ENCODE results near the gene ATXN7L1.

ATXN7L1 gene

DNA sequence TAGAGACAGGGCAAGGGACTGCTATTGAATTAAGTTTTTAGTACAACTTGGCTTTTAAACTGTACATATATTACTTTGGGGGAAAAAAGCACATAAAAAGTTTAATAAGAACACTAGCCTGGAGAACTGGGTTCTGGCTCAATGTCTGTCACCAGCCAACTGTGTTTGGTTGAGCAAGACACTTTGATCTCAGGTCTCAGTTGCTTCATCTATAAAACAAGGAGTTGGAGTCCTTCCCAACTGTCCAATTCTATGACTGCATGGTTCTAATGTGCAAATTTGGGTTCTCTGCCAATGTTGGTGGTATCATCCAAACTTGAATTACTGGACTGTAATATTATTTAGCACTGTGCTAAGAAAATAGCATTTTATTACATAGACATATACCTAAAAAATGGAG is 50.3 kb downstream of the ATXN7L1 start:
- DNase-seq = no peak

DNA sequence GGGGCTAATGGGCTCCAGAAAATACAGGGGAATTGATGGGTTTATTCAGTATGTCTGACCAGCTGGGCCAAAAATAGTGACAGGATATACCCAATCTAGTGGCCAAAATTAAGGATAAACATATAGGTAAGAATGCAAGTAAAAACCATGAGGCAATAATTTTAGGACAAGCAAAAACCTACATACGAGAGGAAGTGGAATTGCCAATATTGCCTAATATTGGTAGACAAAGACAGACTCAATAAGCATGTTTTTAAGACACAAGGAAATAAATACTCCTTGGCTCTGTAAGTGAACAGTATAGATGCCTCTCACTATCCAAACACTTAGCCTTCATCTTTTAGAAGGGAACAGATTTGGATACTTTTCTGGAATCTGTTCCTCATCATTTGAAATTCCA is 51.0 kb downstream of the ATXN7L1 start:
- no peak for DNase-seq

DNA sequence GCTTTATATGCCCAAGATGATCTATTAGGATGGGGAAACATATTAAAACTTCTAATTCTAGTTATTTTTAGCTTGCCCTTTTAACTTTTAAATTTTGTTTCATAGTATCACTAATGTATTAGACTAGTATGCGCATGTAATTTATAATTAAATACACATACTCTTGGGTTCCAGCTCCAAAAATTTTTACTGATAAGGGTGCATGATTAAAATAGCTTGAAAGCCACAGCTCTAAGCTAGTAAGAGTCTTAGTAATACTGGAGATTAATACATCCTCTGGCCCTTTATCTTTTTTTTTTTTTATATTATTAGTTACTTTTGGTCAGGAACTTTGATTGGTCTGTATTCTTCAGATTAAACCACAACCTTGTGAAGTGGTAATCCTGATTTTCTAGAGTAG is 53.6 kb downstream of the ATXN7L1 start:
- DNase-seq = no peak

DNA sequence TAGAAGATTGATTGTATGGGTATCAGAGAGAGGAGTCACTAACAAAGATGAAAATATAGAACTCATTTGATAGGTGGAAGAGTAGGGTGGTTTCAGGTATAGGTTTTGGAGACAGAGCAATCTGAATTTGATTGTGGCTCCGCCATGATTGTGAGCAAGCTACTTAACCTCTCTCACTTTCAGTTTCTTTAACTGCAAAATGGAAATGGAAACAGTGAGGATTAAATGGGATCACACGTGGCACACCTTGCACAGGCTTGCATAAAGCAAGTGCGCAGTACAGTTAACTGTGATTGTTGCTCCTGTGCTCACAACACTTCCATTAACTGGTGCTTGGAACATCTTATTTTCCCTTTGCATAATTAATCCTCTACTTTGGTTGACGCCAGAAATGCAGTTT is 54.9 kb downstream of the ATXN7L1 start:
- no peak for DNase-seq

DNA sequence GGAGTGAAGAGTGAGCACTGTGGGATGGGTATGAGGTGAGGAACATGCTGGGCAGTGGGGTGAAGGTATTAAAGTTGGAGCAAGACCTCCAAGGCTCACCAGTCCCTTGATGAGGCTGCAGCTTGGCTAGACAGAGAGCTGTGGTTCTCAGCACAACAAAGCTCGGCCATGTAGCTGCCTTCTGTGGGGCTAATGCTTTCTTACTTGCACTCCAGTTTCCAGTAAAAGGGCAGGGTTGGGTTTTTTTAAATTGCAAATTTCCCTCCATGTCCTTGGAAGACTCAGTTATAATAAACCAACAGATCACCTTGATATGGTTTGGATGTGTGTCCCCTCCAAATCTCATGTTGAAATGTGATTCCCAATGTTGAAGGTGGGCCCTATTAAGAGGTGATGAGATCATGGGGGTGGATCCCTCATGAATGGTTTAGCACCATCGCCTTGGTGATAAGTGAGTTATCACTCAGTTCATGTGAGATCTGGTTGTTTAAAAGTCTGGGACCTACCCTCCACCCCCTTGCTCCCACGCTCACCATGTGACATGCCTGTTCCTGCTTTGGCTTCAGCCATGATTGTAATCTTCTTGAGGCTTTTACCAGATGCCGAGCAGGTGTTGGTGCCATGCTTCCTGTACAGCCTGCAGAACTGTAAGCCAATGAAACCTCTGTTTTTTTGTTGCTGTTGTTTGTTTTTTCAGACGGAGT is 55.9 kb downstream of the ATXN7L1 start:
- no peak for DNase-seq

DNA sequence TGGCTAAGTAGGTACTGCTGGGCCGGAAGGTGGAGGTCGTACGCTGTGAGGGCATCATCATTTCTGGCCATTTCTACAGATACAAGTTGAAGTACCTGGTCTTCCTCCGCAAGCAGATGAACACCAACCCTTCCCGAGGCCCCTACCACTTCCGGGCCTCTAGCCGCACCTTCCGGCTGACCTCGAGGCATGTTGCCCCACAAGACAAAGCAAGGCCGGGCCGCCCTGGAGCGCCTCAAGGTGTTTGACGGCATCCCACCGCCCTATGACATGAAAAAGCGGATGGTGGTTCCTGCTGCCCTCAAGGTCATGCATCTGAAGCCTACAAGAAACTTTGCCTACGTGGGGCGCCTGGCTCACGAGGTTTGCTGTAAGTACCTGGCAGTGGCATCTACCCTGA is 56.8 kb downstream of the ATXN7L1 start:
- DNase-seq = no peak

DNA sequence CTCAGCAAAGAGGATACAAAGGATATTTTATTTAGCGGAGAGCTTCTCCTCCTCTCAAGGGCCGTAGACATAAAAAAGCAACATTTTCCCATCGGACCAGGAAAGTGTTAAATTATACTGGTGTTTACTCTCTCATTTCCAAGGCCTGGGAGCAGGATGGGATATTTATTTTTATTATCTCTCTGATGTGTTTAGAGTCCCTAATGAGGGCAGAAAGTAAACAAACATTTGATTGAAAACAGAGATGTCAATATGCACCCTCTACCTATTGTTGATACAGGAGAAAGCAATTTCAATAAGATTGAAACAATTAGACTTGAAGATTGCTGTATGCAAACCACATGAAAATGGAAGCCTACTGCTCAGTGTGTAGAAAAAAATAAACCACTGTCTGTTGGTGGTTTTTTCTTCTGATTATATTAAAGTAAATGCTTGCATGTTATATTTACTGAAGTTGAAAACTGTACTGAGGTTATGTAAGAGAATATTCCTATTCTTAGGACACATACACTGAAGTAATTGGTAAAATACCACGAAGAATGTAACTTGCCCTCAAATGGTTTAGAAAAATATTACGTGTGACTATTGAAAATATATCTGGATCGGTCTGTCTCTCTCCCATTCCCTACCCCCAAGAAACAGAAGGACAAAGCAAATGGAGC is 59.3 kb downstream of the ATXN7L1 start:
- no peak for DNase-seq

DNA sequence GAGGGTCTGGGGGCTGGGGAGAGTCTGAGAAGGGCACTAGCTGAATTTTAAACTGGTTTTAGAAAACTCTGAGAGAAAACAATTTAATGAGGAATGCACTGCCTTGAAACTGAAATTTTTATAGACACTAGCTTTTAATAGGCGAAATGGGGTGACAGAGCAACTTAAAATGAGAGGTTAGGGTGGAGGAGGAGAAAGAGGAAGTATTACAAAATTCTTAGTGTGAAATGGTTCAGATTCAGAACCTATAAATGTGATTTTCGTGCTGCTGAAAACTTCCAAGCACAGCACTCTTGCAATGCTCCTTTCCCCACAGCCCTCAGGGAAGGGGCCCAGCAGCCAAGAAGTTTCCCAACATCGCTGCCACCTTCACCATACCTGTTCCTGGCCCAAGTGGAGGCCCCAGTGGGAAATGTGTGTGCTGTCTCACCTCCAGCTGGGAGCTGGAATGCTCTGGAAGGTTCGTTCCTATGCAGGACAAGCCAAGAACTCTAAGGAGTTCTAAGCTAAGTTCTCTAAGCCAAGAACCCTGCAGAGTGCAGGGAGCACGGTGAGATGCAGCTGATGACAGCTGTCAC is 60.0 kb downstream of the ATXN7L1 start:
- no peak for DNase-seq

DNA sequence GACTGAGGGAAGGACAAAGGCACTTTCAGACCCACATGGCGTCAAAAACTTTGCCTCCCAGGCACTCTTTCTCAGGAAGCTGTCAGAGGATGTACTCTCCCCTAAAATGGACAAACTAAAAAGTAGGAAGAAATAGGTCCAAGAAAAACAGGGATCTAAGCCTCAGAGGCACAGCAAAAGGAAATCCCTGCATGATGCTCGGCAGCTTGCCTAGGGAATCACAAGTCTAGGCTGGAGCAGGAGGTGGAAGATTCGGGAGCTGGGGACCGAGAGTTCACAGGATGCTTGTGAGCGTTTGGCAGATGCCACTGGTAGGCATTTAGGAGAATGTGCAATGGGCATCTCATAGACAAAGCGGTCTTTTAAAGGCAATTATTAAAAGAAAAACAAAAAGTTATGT is 60.8 kb downstream of the ATXN7L1 start:
- no peak for DNase-seq

DNA sequence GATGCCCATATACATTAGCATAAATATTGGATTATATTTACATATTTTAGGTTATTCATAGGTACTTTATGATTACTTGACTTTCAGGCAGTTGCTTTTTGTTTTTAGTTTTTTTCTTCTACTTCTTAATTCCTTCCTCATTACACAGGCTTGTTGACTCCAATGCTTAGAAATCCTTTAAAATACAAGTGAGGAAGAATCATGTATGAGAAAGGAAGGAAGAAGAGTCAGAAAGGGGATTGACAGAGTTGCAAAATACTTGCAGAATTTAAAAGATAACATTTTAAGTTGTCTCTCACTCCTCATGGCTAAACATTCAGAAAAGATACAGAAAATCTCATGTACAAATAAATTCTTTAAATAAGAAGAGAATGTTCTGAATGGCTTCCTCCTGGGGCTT is 61.9 kb downstream of the ATXN7L1 start:
- DNase-seq = no peak

DNA sequence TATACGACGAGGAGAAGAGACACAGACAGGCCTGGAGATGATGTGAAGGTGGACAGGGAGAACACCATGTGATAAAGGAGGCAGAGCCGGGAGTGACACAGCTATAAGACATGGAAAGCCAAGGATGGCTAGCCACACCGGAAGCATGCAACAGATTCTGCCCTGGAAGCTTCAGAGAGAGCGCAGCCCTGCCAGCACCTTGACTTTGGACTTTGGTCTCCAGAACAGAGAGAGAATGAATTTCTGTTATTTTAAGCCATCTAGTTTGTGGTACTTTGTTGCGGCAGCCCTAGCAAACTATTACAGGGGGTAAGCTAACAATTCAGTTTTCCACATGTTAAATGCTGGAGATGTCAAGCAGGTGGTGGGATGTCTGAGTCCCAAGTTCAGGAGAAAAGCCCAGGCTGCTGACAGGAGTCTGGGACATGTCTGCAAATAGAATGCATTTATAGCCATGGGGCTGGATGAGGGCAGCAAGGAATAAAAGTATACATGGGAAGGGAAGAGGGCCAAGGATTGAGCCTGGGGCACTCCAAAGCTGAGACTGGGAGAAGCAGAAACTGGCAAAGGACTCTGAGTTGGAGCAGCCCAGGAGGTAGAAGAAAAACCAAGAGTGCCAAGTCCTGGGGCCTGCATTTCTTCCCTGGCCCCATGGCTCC is 65.1 kb downstream of the ATXN7L1 start:
- no peak for DNase-seq

DNA sequence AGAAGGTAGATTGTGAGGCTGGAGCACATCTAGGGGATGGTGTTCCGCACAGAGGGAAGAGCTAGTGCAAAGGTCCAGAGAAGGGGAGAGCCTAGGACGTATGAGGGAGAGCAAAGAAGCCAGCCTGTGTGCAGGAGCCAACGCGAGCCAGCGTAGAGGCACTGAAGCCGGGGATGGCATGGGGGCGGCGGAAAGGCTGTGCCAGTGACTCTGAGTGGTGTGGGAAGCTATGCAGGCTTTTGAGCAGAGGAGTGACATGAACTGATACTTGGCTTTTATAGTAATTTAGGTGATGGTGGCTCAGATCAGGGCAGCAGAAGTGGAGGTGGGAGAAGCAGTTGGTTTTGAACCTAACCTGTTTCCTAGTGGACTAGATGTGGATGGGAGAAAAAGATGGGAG is 65.8 kb downstream of the ATXN7L1 start:
- peak; percentile 39 for DNase-seq

DNA sequence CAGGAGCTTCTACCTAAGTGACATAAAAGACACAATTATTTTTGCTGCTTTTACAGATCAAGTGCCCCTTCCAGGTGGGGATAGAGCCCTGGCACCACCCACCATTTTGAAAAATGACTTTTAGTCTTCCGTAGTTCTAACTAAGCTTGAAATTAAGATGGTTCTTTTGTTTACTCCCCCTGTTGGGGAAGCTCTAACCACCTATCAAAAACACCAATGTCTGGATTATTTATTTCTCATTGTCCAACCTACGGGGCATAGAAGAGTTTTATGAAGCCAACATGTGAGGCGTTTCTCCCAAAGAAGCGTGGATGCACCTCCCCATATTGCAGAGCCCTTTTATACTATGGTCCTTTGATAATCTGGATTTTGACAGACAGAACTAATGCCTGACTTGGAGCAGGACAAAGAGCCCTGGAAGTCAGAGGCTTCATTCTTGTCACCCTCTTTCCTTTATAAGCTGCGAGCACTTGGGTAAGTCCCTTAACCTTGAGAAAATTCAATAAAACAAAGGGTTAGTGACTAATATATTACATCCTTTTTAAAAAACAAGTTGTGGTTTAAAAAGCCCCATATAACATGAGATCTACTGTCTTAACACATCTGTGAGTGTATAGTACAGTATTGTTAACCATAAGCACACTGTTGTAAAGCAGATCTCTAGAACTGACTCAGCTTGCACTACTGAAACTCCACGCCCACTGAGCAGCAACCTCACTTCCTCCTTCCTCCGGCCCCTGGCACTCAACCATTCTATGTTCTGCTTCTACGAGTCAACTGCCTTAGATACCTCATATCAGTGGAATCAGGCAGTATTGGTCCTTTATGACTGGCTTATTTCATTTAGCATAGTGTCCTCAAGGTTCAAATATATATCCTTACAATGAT is 67.5 kb downstream of the ATXN7L1 start:
- DNase-seq = peak; percentile 86

DNA sequence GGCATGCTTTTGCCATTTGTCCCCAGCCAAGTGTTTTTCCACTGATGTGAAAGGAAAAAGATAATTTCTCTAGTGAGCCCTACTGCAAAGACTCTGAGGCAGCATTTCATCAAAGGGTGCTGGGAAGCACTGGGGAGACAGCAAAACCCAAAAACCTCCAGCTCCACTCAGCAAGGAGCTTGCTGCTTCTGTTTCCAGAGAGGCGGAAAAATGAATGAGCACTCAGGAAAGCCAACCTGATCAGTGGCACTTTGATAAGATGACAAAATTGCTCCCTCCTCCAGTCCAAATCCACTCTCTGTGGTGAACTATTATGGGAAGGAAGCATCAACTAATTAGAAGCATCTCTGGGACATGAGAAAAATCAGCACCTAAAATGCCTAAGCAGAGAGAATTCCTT is 68.2 kb downstream of the ATXN7L1 start:
- no peak for DNase-seq

DNA sequence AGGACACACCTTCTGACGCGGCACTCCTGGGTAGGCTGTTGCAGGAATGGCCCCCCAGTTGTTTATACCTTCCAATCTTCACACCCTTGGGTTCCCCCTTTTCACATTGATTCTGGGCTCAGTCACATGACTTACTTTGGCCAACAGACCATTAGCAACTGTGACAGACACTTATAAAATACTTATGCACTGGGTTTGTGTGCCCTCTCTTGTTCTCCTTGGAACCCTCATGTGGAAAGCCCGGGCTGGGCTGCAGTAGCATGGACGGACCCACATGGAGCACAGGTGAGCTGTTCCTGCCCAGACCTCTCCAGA is 69.0 kb downstream of the ATXN7L1 start:
- DNase-seq = no peak

DNA sequence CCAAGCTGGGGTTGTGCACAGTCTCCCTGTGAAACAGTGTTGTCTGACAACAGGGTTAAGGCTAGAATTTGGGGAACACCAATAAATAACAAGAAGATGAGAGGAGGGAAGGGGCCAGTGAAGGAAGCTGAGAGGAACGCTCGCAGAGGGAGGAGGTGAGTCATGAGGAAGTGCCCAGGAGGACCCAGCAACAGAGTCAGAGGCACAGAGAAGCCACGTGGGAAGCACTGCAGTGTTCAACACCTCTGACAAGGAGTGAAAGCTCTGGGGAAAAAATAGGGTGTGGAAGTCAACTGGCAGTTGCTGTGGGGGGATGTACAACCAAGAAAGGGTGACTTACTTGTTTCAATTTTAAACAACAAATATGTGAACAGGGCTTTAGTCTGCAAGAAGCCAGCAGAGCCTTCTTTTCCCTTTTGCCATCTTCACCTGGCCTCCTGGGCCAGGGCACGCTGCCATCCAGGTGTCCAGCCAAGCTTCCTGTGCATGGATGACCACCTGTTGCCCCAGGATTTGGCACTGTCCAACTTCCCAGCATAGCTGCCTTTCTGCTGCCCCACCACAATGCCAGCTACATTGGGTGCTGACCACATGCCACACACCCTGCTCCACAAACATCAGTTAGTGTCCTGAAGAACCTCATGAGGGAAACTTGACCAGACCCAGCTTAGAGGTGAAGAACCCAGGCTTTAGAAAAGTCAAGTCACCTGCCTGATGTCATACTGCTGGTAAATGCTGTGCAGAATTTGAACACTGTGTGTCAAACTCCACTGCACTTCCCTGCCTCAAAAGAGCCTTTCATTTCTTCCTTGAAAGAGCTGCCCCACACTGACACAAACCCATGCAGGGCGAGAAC is 69.6 kb downstream of the ATXN7L1 start:
- DNase-seq = peak; percentile 71

DNA sequence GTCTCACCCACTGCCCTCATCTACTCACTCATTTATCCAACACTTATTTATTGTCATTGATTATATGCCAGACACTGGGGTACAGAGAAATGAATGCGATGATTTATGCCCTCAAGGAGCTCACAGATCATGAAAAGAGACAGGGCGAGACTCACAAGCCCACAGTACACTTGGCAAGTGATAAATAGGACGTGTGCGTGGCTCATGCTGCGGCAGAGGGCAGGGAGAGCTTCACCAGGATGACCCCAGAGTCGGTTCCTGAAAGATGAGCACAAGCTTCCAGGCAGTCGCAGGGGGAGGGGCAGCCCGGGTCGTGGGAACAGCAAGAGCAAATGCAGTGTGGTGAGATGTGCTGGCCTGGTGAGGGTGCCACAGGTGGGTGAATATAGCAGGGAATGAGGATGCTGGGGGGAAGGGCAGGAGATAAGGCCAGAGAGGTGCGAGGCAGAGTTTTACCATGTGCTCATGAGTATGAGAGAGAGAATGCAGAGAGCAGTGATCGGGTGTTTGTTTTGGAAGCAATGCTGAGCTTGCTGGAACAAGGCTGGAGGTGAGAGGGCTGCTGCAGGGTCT is 70.9 kb downstream of the ATXN7L1 start:
- DNase-seq = no peak

DNA sequence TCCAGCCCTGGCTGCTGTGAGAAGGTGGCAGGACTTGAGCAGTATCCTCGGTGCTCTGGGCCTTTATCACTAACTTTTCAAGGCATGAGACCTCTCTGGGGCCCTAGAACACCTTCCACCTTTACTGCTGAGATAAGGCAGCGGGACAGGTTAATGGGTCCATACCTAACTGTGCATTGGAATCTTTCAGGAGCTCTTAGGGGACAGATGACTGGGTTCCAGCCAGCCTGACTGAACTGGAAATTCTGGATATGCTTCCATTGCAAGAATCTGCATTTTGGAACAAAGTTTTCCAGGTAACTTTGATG is 73.0 kb downstream of the ATXN7L1 start:
- DNase-seq = no peak

DNA sequence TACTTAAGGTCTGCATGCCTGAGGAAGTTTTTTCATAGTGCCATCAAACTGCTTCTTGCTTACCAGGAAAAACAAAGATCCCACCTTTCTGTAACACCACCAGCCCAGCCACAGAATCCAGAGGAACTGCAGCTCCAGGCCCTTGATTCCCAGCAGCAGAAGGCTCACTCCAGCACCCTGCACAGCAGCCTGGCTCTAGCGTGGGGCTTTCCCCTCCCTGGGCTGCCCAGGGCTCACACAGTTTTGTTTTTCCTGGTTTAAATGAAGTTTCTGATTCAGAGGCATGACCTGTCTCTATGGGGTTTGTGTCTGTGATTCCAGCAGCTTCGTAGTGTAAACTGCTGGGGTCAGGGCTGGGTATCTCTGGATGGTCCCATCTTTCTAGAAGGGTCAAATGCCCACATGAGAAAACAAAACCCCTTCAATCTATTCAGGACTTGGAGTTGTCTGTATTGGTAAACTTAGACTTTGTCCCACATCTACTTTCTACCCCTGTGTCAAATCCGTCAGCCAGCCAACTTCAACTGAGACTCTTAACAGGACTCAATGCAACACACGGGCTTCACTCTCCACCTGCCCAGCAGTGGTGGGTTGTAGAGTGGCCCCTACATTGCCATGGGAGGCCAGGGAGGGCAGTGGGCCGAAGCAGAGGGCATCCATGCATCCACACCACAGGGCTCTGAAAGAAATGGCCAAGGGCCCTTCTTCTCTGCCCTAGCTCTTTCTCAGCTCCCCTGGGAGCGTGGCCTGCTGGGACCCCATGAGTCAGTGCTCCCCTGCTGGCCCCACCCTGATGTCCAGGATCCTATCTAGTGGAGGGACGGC is 73.6 kb downstream of the ATXN7L1 start:
- no peak for DNase-seq

DNA sequence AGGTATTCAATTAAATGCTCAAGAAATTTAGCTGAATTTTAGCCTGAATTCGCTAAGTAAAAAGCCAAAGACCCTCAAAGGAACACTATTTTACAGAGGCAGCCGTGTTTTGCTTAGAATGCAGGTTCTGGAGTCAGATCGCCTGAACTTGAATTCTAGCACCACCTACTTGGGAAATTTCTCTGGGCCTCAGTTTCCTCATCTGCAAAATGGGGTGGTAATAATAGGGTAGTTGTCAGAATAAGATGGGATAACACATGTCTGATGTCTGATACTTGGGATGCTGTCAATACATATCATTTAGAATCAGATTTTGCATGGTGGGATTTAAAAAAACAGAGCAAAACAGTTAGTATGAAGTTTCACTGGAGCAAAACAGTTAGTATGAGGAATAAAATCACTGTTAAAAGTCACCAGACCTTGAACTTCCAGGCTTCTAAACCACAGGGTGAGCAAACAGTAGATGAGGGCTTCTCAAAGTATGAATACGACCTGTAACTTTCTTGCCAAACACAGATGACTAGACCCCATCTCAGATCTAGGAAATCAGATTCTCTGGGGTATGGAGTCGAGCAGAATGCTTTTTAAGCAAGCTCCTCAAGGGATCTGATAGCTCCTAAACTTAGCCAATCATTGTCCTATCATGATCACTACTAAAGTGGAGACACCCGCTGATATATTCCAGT is 75.4 kb downstream of the ATXN7L1 start:
- no peak for DNase-seq

All from activated naive CD4-positive, alpha-beta T cell treated with anti-CD3 and anti-CD28 coated beads, Interleukin-2, amount 50 U/mL, for 16 hours (primary cell).